AG20443 (cell line): ENCODE data around the gene ZNF682.
"Not testable (repeated sequence)": the region's sequence is repeated elsewhere in the genome, so short reads cannot be mapped to it uniquely, and the experiment has no call there.

Experiments used
- DNase-seq: peaks from one replicate; pipeline ENCODE4 v3.0.0; 2012; ENCODE audit warnings: low spot score, mixed read lengths

The ZNF682 gene

DNA sequence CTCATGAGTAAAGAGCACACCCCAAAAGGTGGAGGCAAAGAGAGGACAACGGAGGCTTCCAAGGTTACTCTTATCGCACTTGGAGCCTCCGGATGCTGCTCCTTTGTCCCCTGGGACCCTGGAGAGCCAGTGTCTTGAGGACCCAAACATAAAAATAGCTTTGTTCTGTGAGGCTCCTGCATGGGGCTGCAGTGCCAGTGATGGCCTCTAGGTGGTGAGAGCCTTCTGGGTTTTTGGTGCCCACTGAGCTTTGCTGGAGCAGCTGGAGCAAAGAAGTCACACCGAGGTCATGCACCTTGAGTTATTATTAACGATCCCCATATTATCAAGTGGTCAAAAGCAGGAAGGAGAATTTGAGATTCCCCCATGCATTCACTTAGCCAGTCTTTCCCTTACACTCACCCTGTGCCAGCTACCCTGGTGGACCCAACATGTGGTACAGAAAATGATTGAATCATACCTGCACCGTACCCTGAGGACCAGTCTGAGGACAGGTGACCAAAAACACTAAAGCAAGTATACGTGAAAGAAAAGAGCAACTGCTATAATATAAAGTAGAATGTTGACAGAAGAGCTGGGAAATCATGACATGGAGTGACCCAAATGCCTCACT, 41.5 kb downstream of the ZNF682 start:
- peak; percentile 16 for DNase-seq

DNA sequence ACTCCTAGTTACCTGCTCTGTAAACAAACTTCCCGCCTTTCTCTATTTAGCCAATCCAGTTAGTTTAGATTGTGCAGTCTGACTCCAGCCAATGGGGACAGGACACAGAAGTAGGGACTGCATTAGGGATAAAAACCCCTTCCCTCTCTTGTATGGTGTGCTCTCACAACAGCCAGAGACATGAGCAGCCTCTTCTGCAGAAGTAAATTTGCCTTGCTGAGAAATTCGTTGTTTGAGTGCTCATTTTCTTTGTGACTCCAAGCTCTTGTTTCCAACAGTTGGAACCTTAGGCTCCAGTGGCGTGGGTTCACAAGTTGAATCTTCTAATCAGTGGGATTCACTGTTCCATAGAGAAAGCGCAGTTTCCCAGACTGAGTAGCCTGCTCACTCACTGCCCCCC, 72.4 kb downstream of the ZNF682 start:
- no peak for DNase-seq

DNA sequence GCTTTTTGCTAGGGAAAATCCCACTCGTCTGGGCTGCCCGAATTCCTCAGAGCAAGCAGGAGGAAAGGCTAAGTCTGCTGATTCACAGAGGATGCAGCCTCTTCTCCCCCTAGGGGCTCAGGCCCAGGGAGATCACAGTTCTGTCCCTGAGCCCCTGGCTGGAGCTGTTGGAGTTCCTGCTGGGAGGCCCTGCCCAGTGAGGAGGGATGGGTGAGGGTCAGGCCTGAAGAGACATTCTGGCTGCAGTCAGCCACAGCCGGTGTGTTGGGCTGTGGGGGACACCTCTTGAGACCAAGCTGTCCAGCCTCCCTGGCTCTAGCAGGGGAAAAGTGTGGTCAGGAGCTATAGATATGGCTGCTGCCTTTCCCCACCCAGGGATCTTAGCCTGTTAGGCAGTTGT, 73.2 kb downstream of the ZNF682 start:
- DNase-seq, result not testable (repeated sequence)

GRCh38 chr19:19964416-19964815, 74.9 kb downstream of the ZNF682 start:
- DNase-seq, result no peak

DNA sequence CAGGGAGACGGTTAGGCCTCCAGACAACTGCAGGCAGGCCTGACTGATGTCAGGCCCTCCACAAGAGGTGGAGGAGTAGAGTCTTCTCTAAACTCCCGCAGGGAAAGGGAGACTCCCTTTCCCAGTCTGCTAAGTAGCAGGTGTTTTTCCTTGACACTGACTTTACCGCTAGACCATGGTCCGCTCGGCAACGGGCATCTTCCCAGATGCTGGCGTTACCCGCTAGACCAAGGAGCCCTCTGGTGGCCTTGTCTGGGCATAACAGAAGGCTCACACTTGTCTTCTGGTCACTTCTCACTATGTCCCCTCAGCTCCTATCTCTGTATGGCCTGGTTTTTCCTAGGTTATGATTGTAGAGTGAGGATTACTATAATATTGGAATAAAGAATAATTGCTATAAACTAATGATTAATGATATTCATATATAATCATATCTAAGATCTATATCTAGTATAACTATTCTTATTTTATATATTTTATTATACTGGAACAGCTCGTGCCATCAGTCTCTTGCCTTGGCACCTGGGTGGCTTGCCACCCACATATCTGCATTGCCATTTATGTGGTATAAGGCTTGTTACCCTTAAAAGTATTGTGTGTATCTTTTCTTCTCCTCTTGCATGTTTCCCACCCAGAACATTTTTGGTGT, 80.0 kb downstream of the ZNF682 start:
- DNase-seq, result not testable (repeated sequence)

GRCh38 chr19:19957766-19958165, 81.5 kb downstream of the ZNF682 start:
- DNase-seq, result not testable (repeated sequence)

DNA sequence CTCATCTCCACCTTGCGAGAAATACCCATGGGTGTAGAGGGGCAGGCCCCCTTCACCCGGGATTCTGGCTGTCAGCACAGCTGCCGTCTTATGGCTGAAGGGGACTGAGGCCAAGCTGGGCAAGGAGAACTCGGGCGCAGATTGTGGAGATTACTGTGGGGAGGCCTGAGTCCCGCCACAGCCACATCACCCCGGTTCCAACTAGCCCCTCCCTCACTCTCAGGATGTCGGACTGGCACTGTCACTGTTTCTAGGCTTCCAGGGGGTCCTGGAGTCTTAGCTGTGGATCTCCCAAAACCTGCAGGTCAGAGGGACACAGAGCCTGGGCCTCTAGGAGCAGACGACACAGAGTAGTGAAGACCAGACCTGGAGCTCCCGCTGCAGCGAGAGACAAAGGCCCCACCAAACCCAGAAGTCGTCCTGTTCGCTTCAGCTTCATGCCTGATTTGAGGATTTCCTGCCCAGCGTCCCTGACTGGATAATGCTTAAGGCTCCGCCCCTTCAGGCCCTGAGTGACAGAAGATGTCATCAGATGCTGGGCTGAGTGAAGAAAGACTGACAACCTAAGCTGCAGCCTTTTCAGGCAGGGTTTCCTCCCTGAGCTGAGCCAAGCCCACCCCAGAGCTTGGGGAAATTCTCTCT, 82.8 kb downstream of the ZNF682 start:
- no peak for DNase-seq

- no peak for DNase-seq
Observed at GRCh38 chr19:19955208-19955607, 84.1 kb downstream of the ZNF682 start.
